ENCODE data around the gene GMIP. TPM values are rescaled to one million over a fixed set of nuclear protein-coding genes. Genes with fewer than 3 reads are reported as not detected.
"Not testable (repeated sequence)": the region's sequence is repeated elsewhere in the genome, so short reads cannot be mapped to it uniquely, and the experiment has no call there.

Gene GMIP
- total and polyA plus RNA-seq, 2 of the 4 experiments (the other 2 are of a cell fraction): 4.1 to 11.0 TPM

DNA sequence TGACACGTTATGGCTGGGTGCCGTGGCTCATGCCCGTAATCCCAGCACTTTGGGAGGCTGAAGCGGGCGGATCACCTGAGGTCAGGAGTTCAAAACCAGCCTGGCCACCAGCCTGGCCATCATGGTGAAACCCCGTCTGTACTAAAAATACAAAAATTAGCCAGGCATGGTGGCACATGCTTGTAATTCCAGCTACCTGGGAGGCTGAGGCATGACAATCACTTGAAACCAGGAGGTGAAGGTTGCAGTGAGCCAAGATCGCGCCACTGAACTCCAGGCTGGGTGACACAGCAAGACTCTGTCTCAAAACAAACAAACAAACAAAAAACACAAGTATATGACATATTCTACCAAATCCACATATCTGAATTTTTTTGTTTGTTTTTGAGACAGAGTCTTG, 36.8 kb downstream of the GMIP start:
- H2BK15ac ChIP-seq (ENCODE audit: low read depth, low read length); H2BK5ac ChIP-seq (ENCODE audit: low read depth, low read length, poor library complexity, severe bottlenecking); H3K4me1 ChIP-seq (ENCODE audit: control insufficient read depth, insufficient read depth, low read length); H4K91ac ChIP-seq (ENCODE audit: insufficient read depth, low read depth, low read length); H2AFZ ChIP-seq (replicated peaks; ENCODE audit: low read length, poor library complexity); H2BK120ac ChIP-seq (ENCODE audit: low read depth, low read length); H4K5ac ChIP-seq (ENCODE audit: low read depth, low read length); BruUV-seq (replicated peaks); CTCF ChIA-PET; H3K79me1 ChIP-seq (ENCODE audit: low read depth in 1 of 2, low read length in 2 of 2); ATAC-seq (ENCODE audit: low read depth); H4K20me1 ChIP-seq (ENCODE audit: insufficient read depth, low read length); H4K8ac ChIP-seq (ENCODE audit: low read depth in 2 of 2, low read length in 2 of 2); POLR2A ChIA-PET (ENCODE audit: unreplicated experiment); H3K56ac ChIP-seq (ENCODE audit: extremely low read depth, insufficient read depth, low read length); H3K14ac ChIP-seq (replicated peaks; ENCODE audit: low read depth, low read length); H3K9me1 ChIP-seq (ENCODE audit: insufficient read depth, low read length); H3K9ac ChIP-seq (ENCODE audit: low read depth, low read length); H3K9me3 ChIP-seq (ENCODE audit: control insufficient read depth, insufficient read depth, low read length); H2AK5ac ChIP-seq (ENCODE audit: low read depth, low read length); H3K27ac ChIP-seq (ENCODE audit: insufficient read depth, low read length); H3K36me3 ChIP-seq (ENCODE audit: control insufficient read depth, insufficient read depth, low read length); H2AK9ac ChIP-seq (replicated peaks; ENCODE audit: low read depth, low read length, poor library complexity); H3K18ac ChIP-seq (ENCODE audit: low read depth, low read length); in situ Hi-C loops (cut with MboI; ENCODE audit: low sequenced_read_pairs); H2BK20ac ChIP-seq (ENCODE audit: low read depth, low read length); H3K27me3 ChIP-seq (ENCODE audit: control insufficient read depth, insufficient read depth, low read length); dilution Hi-C loops (cut with HindIII; ENCODE audit: low sequenced_read_pairs, unreplicated experiment); H3K4me3 ChIP-seq (ENCODE audit: insufficient read depth, low read depth, low read length); H3K4me2 ChIP-seq (ENCODE audit: low read depth, low read length); intact Hi-C loops (cut with micrococcal nuclease); H3K4ac ChIP-seq (ENCODE audit: low read depth, low read length); H3K23ac ChIP-seq (ENCODE audit: low read depth, low read length); DNase-seq: not testable (repeated sequence)
- WGBS, 2 experiments (ENCODE audit: extremely low coverage in 2 of 2, insufficient read length in 1 of 2): 97% methylated on average over 5 of the region's 8 CpGs; no CpG with 5 or more reads in 1 of the 2 experiments
